ENCODE results near the gene SRPRB. TPM values are rescaled to one million over a fixed set of nuclear protein-coding genes. Genes with fewer than 3 reads are reported as not detected.

SRPRB gene, protein sequence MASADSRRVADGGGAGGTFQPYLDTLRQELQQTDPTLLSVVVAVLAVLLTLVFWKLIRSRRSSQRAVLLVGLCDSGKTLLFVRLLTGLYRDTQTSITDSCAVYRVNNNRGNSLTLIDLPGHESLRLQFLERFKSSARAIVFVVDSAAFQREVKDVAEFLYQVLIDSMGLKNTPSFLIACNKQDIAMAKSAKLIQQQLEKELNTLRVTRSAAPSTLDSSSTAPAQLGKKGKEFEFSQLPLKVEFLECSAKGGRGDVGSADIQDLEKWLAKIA
- 52.0 and 63.2 TPM in 2 replicates for total RNA-seq

DNA sequence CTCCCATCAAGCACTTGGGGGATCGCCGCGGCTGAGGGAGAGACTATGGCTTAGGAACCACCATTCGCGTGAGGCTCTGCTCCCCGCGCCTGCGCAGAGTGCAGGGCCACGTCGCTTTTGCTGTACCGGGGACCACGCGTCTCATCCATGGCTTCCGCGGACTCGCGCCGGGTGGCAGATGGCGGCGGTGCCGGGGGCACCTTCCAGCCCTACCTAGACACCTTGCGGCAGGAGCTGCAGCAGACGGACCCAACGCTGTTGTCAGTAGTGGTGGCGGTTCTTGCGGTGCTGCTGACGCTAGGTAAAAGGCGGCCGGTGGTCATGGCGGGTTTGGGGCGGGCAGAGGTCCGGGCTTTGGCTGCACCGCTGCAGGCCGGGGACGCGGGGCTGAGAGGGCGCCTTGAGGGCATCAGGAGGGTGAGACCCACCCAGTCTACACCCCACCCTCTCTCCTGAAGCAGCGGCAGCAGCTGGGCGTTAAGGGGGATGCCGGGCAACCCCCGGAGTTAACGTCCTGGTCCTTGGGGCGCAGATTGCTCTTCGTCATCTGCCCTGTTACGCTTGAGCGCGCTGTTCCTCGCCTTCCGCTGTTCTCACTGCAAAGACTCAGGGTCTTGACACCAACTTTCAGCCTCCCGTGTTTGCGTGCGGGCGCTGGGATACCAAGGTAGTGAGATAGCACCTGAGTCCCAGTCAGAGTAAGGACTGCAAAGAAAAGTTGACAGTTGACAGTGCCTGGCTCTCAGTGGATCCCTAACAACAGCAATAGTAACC, at the start of gene SRPRB:
Gene SRPRB (plus strand): TSS at position 114 of the 774 bp plus-strand sequence. CDS start 34 bp downstream, at position 148.

Other genes starting within 250 kb of the SRPRB start
- 76.8 and 104 TPM in 2 replicates for gene CDV3, start 232.1 kb upstream of the SRPRB start, total RNA-seq
- gene TOPBP1, start 143.9 kb upstream of the SRPRB start, total RNA-seq, result 11.8 and 12.3 TPM in 2 replicates
- 0.32 and 1.6 TPM in 2 replicates for gene TF, start 59.4 kb upstream of the SRPRB start, total RNA-seq
- gene RAB6B, start 90.1 kb downstream of the SRPRB start, total RNA-seq, result 0.16 and 0.52 TPM in 2 replicates
- under 0.01 TPM in 1 of 2 replicates, not detected in the other for gene SLCO2A1, start 224.1 kb downstream of the SRPRB start, total RNA-seq

Measured in bronchial smooth muscle cell (primary cell).